Measurements from ENCODE around the gene ABHD14A. TPM values are rescaled to one million over a fixed set of nuclear protein-coding genes. Genes with fewer than 3 reads are reported as not detected.

Gene ABHD14A
- total and polyA plus RNA-seq, 4 experiments from 2014 or later, result 23.7 to 136 (median 60.0) TPM

GRCh38 chr3:51983578-51984268 lies 8.9 kb downstream of the ABHD14A start:
- ChIA-PET POLR2A (ENCODE audit: partially characterized antibody) (interaction anchor here (0.6 to 8.2 kb wide), 14 partner anchors 8 to 1416 kb away, joined by 3 to 65 read pairs (median 8); partner anchors contain the start of genes ABHD14A, ABHD14B, C3orf18 and DUSP7), CTCF (ENCODE audit: partially characterized antibody) (interaction anchor here (0.6 to 4.5 kb wide), 9 partner anchors 10 to 588 kb away, joined by 3 to 47 read pairs (median 4); partner anchors contain the start of genes ABHD14A, ABHD14B, DUSP7 and PARP3)
- Histone ChIP-seq H3K4me1 (ENCODE audit: insufficient read depth, low read length) (peaks cover 26% of the 10 kb centered on the region), H3K4me3 (ENCODE audit: low read length in 2 of 2) (peak overlapping the region; percentile 29 to 36), H3K36me3 (ENCODE audit: insufficient read depth, low read length) (no peaks in the 10 kb centered on the region), H3K27me3 (ENCODE audit: insufficient read depth, low read length) (no peaks in the 10 kb centered on the region), H3K9me3 (ENCODE audit: control insufficient read depth in 1 of 2, low read length in 2 of 2) (no peaks in the 10 kb centered on the region), H3K27ac (ENCODE audit: low read depth, low read length) (peak overlapping the region; percentile 77)
- intact Hi-C loops (cut with micrococcal nuclease), result loop anchor here (1.0 kb wide), 1 partner anchor 8 kb away; the partner anchor contains the start of gene ABHD14A
- Mint-ChIP-seq H3K4me3 (peak overlapping the region; percentile 83 to 96 (median 90)), H3K27me3 (no peaks in the 10 kb centered on the region), H3K36me3 (no peaks in the 10 kb centered on the region), H3K9me3 (no peaks in the 10 kb centered on the region), H3K27ac (peak overlapping the region; percentile 84 to 97 (median 92)), H3K4me1 (peaks cover 7 to 29% (median 24%) of the 10 kb centered on the region in 4 donors)
- DNase-seq, result no peak

- Mint-ChIP-seq H3K27ac (peak overlapping the region in 6 of 7 donors; percentile 61 to 84 (median 74)), H3K27me3 (no peaks in the 10 kb centered on the region), H3K4me3 (peak overlapping the region in 6 of 8 donors; percentile 46 to 91 (median 86)), H3K9me3 (no peaks in the 10 kb centered on the region), H3K4me1 (peaks cover 7 to 29% (median 23%) of the 10 kb centered on the region in 4 donors), H3K36me3 (no peaks in the 10 kb centered on the region)
- intact Hi-C loops (cut with micrococcal nuclease), result no loop called here
- Histone ChIP-seq H3K9me3 (ENCODE audit: control insufficient read depth in 1 of 2, low read length in 2 of 2) (no peaks in the 10 kb centered on the region), H3K27me3 (ENCODE audit: insufficient read depth, low read length) (no peaks in the 10 kb centered on the region), H3K4me1 (ENCODE audit: insufficient read depth, low read length) (peaks cover 26% of the 10 kb centered on the region), H3K27ac (ENCODE audit: low read depth, low read length) (no peak overlapping the region), H3K36me3 (ENCODE audit: insufficient read depth, low read length) (no peaks in the 10 kb centered on the region), H3K4me3 (ENCODE audit: low read length in 2 of 2) (no peak overlapping the region)
- ChIA-PET CTCF (ENCODE audit: partially characterized antibody) (interaction anchor here (1.7 to 4.5 kb wide), 4 partner anchors 9 to 42 kb away, joined by 4 to 47 read pairs (median 24); partner anchors contain the start of genes ABHD14A, ABHD14B, PARP3 and RPL29), POLR2A (ENCODE audit: partially characterized antibody) (interaction anchor here (0.7 to 8.2 kb wide), 4 partner anchors 10 to 293 kb away, joined by 4 to 65 read pairs (median 40); partner anchors contain the start of genes ABHD14A, ABHD14B, DUSP7 and RPL29)
- no peak for DNase-seq
Observed at GRCh38 chr3:51984269-51984647, 9.4 kb downstream of the ABHD14A start.

GRCh38 chr3:51985063-51985462 lies 10.2 kb downstream of the ABHD14A start:
- intact Hi-C loops (cut with micrococcal nuclease), result no loop called here
- POLR2A ChIA-PET (ENCODE audit: partially characterized antibody), result interaction anchor here (5.3 to 8.2 kb wide), 2 partner anchors 10 to 11 kb away, joined by 59 to 65 read pairs; partner anchors contain the start of genes ABHD14A, ABHD14B and RPL29
- no peaks in the 10 kb centered on the region for H3K9me3 Mint-ChIP-seq

GRCh38 chr3:51986010-51986947 lies 11.4 kb downstream of the ABHD14A start:
- H3K27me3 ChIP-seq (ENCODE audit: insufficient read depth, low read length), result no peaks in the 10 kb centered on the region
- intact Hi-C loops (cut with micrococcal nuclease), result no loop called here
- H3K36me3 Mint-ChIP-seq, result peaks cover 2 to 3% of the 10 kb centered on the region in 2 donors
- POLR2A ChIA-PET (ENCODE audit: partially characterized antibody), result interaction anchor here (0.6 to 8.2 kb wide), 3 partner anchors 8 to 12 kb away, joined by 3 to 65 read pairs (median 59); partner anchors contain the start of genes ABHD14A, ABHD14B and RPL29
- no peak overlapping the region for H3K4me3 ChIP-seq (ENCODE audit: low read length in 2 of 2)
- H3K4me1 Mint-ChIP-seq, result peaks cover 7 to 26% (median 19%) of the 10 kb centered on the region in 4 donors
- peaks cover 21% of the 10 kb centered on the region for H3K4me1 ChIP-seq (ENCODE audit: insufficient read depth, low read length)
- H3K9me3 ChIP-seq (ENCODE audit: control insufficient read depth in 1 of 2, low read length in 2 of 2), result no peaks in the 10 kb centered on the region
- CTCF ChIA-PET (ENCODE audit: partially characterized antibody), result interaction anchor here (1.0 to 1.7 kb wide), 2 partner anchors 12 to 67 kb away, joined by 3 to 4 read pairs; partner anchors contain the start of gene ABHD14B
- DNase-seq, result no peak
- H3K4me3 Mint-ChIP-seq, result no peak overlapping the region
- no peaks in the 10 kb centered on the region for H3K36me3 ChIP-seq (ENCODE audit: insufficient read depth, low read length)
- H3K27me3 Mint-ChIP-seq, result no peaks in the 10 kb centered on the region
- H3K9me3 Mint-ChIP-seq, result no peaks in the 10 kb centered on the region
- peak overlapping the region in 3 of 7 donors; percentile 17 to 48 (median 47) for H3K27ac Mint-ChIP-seq
- H3K27ac ChIP-seq (ENCODE audit: low read depth, low read length), result no peak overlapping the region

More at GRCh38 chr3:51985063-51985462, 10.2 kb downstream of the ABHD14A start:
- Mint-ChIP-seq H3K4me1 (peaks cover 7 to 29% (median 23%) of the 10 kb centered on the region in 4 donors), H3K4me3 (peak overlapping the region in 2 of 8 donors; percentile 57 to 69), H3K36me3 (no peaks in the 10 kb centered on the region), H3K27me3 (no peaks in the 10 kb centered on the region), H3K27ac (peak overlapping the region; percentile 5 to 84 (median 70))
- Histone ChIP-seq H3K27me3 (ENCODE audit: insufficient read depth, low read length) (no peaks in the 10 kb centered on the region), H3K36me3 (ENCODE audit: insufficient read depth, low read length) (no peaks in the 10 kb centered on the region), H3K27ac (ENCODE audit: low read depth, low read length) (no peak overlapping the region), H3K4me3 (ENCODE audit: low read length in 2 of 2) (no peak overlapping the region), H3K9me3 (ENCODE audit: control insufficient read depth in 1 of 2, low read length in 2 of 2) (no peaks in the 10 kb centered on the region), H3K4me1 (ENCODE audit: insufficient read depth, low read length) (peaks cover 26% of the 10 kb centered on the region)
- CTCF ChIA-PET (ENCODE audit: partially characterized antibody), result interaction anchor here (4.5 kb wide), 1 partner anchor 9 kb away, joined by 29 read pairs; the partner anchor contains the start of gene RPL29
- DNase-seq, result no peak

- intact Hi-C loops (cut with micrococcal nuclease), result no loop called here
- no peak overlapping the region for H3K4me3 Mint-ChIP-seq
- H3K36me3 ChIP-seq (ENCODE audit: insufficient read depth, low read length), result peaks cover 3% of the 10 kb centered on the region
- peaks cover 12% of the 10 kb centered on the region for H3K4me1 ChIP-seq (ENCODE audit: insufficient read depth, low read length)
- no peaks in the 10 kb centered on the region for H3K27me3 Mint-ChIP-seq
- no peak overlapping the region for H3K4me3 ChIP-seq (ENCODE audit: low read length in 2 of 2)
- peak overlapping the region in 4 of 7 donors; percentile 20 to 74 (median 64) for H3K27ac Mint-ChIP-seq
- POLR2A ChIA-PET (ENCODE audit: partially characterized antibody), result interaction anchor here (0.6 to 8.2 kb wide), 2 partner anchors 7 to 33 kb away, joined by 3 to 59 read pairs; partner anchors contain the start of gene RPL29
- H3K9me3 Mint-ChIP-seq, result no peaks in the 10 kb centered on the region
- peaks cover 6 to 8% of the 10 kb centered on the region in 2 donors for H3K36me3 Mint-ChIP-seq
- no peak overlapping the region for H3K27ac ChIP-seq (ENCODE audit: low read depth, low read length)
- no peak for DNase-seq
- peaks cover 3 to 26% (median 16%) of the 10 kb centered on the region in 4 donors for H3K4me1 Mint-ChIP-seq
- no peaks in the 10 kb centered on the region for H3K9me3 ChIP-seq (ENCODE audit: control insufficient read depth in 1 of 2, low read length in 2 of 2)
- H3K27me3 ChIP-seq (ENCODE audit: insufficient read depth, low read length), result no peaks in the 10 kb centered on the region
- CTCF ChIA-PET (ENCODE audit: partially characterized antibody), result interaction anchor here (1.7 kb wide), 1 partner anchor 66 kb away, joined by 4 read pairs; no protein-coding TSS in a partner anchor
Observed at GRCh38 chr3:51987568-51987967, 12.7 kb downstream of the ABHD14A start.

- CTCF ChIA-PET (ENCODE audit: partially characterized antibody), result no interaction called here
- POLR2A ChIA-PET (ENCODE audit: partially characterized antibody), result no interaction called here
- peaks cover 6% of the 10 kb centered on the region for H3K36me3 ChIP-seq (ENCODE audit: insufficient read depth, low read length)
- H3K4me3 ChIP-seq (ENCODE audit: low read length in 2 of 2), result no peak overlapping the region
- H3K27me3 Mint-ChIP-seq, result no peaks in the 10 kb centered on the region
- no peak overlapping the region for H3K4me3 Mint-ChIP-seq
- H3K4me1 ChIP-seq (ENCODE audit: insufficient read depth, low read length), result peaks cover 15% of the 10 kb centered on the region
- H3K27ac ChIP-seq (ENCODE audit: low read depth, low read length), result no peak overlapping the region
- no peaks in the 10 kb centered on the region for H3K9me3 Mint-ChIP-seq
- peaks cover 8 to 13% of the 10 kb centered on the region in 2 donors for H3K36me3 Mint-ChIP-seq
- peaks cover 3 to 26% (median 12%) of the 10 kb centered on the region in 4 donors for H3K4me1 Mint-ChIP-seq
- DNase-seq, result no peak
- peak overlapping the region in 5 of 7 donors; percentile 22 to 69 (median 65) for H3K27ac Mint-ChIP-seq
- no peaks in the 10 kb centered on the region for H3K27me3 ChIP-seq (ENCODE audit: insufficient read depth, low read length)
- no peaks in the 10 kb centered on the region for H3K9me3 ChIP-seq (ENCODE audit: control insufficient read depth in 1 of 2, low read length in 2 of 2)
- intact Hi-C loops (cut with micrococcal nuclease), result no loop called here
Observed at GRCh38 chr3:51988286-51989146, 13.7 kb downstream of the ABHD14A start.

All from CD4-positive, alpha-beta memory T cell (primary cell).